ENCODE results near the gene OGFRL1.

Gene OGFRL1

DNA sequence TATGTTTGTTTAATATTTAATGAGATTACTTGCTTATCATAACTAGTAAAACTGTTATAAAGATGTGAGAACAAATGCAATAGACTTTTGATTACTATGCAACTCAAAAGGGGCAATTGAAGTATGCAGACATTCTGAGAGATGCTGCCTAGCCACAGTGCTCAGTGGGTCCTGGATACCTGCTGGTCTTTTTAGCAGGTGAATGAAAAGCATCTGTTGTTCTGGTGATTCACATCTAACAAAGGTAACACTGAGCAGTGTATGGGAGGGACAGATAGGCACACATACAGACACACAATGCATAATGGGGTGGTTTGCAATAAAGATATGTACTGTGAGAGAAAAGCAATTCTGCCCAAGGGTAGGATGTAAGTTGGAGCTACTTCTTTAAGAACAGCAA, 46.9 kb downstream of the OGFRL1 start:
- DNase-seq, result no peak

DNA sequence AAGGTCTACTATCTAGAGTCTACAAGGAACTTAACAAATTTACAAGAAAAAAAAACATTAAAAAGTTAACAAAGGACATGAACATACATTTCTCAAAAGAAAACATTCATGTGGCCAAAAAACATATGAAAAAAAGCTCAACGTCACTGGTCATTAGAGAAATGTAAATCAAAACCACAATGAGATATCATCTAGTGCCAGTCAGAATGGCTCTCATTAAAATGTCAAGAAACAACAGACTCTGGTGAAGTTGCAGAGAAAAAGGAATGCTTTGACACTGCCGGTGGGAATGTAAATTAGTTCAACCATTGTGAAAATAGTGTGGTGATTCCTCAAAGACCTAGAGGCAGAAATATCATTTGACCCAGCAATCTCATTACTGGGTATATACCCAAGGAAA, 48.3 kb downstream of the OGFRL1 start:
- DNase-seq, result no peak

DNA sequence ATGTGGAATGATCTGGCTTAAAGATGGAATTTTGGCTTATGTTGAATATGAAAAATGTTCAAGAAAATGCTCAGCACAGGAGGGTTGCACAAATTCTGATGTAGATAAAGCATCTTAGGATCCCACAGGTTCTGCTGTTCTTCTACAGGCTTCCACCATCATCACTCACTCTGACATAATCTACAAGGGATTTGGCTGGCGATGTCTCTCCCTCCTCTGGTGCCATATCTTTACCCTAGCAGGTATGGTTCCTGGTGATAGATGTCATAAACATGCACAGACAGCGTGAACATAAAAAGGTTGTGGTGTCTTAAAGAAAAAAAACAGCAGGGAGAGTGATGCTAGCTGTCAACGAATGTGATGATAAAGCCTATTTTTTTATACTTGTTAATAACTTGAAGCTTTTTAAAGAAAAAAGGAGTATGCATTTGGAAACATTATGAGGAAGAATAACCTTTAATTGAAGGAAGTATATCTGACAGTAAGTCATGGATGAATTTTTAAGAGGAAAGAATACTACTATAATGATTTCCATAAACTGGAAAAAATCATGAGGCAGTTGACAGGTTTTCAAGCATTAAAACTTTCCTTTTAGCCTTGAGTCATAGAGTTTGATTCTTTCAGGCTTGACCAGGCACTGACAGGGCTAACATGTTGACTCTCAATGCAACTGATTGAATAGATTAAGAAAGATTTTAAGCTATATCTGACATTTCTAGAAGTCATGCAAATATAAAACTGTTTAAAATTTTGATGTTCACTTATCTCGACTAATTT, 50.1 kb downstream of the OGFRL1 start:
- DNase-seq, result no peak

DNA sequence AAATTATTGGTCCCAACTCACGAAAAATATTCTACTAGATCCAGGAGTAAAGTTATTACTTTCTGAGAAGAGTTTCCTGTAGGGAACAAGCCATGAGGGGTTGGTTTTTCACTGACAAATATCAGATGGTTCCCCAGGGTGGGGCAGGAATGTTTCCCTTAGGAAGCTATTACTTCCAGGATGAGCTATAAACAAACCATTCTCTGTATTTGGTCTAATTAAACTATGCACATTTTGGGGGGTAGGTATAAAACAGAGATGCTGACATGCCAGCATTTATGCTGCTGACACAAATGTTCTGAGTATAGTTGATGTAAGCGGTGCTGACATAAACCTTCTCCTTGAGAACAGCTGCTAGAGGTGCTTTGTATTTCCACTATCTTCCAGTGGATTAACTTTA, 54.2 kb downstream of the OGFRL1 start:
- peak in 1 of 2 experiments; percentile 7 for DNase-seq

DNA sequence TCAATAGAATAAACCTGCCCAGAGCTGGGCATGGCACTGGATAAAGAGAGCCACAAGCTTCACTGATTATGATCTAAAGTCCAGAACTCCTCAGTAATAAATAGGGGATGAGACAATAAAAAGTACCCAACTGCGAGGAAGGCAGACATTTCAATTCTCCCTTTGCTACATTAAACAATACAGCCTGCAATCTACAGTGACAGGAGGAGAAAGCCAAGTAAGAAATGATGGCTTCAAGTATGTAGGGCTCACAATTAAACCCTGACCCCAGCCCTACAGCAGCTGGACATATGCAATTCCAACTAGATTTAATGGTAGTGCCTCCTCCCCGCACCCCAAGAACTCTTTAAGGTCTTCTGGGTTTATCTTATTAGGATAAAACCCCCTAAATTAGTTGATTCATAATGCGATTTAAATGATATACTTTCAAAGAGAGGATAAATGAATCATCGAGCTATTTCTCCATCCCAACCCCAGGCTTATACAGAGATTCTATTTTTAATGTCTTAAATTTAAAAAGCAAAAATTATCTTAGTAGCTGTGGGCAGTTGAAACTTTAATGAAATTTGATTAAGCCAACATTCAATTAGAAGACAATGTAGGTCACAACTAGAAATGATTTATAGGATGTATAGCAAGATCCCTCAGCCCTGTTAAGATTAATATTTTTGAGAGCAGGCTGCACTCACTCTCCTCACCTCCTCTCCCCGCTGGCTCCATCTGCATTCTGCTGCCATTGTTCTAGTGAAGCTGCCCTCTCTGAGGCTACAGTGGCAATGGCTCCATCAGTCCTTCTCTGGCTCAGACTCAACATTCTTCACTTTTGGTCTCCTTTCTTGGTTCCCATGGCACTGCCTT, 57.1 kb downstream of the OGFRL1 start:
- no peak for DNase-seq

DNA sequence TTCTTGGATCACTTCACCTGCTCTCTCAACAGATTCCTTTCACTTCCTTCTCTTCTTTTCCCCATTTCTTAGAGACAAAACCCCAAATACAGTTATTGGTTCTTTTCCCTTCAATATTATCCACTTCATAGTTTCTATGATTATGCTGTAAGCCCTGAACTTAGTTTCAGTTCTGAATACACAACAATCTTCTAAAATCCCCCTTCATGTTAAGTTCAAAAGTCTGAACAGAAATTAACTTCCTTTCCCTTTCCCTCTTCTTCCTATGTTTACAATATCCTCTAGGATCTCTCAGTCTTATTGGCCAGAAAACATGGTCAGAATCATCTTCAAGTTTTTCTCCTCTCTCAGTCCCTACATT, 57.7 kb downstream of the OGFRL1 start:
- DNase-seq, result no peak

DNA sequence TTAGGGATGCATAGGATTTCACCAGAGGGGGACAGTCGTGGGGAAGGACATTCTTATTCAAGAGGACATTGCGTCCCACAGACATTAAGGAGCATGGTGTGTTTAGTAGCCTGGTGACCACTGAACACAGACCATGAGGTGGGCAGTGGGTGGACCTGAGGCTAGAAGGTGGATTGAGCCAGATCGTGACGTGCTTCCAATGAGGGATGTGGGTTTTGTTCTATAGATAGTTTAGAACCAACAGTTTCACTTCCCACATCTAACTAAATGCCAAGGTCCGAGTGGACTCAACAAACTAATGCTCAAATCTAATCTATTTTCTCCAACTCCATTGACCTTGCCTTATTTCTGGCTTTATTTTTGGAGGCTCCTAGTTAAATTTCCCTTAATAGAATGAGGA, 58.5 kb downstream of the OGFRL1 start:
- no peak for DNase-seq

DNA sequence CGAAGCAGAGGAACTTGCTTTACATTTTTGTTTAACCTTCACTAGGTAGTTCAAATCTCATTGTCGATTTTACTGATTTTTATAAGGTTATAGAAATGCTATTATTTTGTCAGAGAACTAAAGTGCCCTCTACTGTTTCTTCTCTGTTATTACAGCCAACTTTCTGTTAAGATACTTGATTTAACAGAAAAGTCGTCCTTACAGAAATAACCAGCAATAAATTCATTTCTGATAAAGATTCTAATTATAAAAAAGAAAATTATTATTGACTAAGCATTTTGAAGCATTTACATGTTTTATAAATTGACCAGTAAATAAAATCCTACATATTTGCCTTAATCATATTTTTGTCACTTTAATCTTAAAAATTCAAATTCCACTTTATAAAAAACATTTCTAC, 60.8 kb downstream of the OGFRL1 start:
- DNase-seq, result peak in 1 of 2 experiments; percentile 22

DNA sequence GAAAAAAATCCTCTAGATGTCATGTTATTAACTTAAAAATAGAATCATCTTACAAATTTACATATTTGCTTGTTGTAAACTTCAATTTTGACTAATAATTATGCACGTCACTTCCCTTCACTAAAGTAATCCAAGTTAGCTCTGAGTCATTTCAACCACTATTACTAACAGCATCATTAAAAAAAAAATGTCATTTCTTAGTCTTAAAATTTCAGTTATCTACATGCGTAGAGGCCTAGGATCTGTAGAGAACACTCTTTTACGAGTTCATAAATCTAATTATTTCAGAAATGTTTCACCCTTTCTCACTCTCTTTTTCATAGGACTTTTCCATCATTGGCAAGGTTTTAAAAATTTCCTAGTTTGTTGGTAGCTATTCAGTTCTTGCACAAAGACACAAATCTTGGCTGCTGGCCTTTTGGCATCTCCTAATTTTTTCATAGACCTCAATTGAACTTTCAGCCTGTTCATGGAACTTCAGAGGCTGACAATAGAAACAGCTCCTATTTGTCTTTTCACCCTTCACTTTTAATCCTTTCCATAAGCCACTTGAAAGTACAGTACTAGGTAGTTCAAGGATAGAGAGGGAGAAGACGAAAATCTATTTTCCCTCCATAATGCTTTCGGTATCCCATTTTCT, 61.5 kb downstream of the OGFRL1 start:
- no peak for DNase-seq

DNA sequence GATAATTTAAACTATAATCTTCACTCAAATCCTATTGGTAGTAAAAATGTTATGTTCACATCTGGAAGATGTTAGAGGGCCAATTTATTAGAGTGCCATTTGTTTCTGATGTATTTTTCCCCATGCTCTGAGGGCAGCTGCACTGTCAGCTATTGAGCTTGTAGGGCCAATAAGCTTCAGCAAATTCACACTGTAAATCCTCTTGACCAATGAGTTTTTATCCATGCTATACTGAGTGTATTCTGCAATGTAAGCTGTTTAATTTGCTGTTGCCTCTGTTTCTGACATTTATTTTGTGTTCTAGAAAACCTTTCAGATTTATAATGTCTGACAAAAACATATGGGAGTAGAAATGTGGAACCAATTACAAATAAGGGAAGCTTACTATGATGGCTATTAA, 62.6 kb downstream of the OGFRL1 start:
- no peak for DNase-seq

All from NCI-H524 (cell line).